ENCODE data around the gene TSPAN9.

DNA sequence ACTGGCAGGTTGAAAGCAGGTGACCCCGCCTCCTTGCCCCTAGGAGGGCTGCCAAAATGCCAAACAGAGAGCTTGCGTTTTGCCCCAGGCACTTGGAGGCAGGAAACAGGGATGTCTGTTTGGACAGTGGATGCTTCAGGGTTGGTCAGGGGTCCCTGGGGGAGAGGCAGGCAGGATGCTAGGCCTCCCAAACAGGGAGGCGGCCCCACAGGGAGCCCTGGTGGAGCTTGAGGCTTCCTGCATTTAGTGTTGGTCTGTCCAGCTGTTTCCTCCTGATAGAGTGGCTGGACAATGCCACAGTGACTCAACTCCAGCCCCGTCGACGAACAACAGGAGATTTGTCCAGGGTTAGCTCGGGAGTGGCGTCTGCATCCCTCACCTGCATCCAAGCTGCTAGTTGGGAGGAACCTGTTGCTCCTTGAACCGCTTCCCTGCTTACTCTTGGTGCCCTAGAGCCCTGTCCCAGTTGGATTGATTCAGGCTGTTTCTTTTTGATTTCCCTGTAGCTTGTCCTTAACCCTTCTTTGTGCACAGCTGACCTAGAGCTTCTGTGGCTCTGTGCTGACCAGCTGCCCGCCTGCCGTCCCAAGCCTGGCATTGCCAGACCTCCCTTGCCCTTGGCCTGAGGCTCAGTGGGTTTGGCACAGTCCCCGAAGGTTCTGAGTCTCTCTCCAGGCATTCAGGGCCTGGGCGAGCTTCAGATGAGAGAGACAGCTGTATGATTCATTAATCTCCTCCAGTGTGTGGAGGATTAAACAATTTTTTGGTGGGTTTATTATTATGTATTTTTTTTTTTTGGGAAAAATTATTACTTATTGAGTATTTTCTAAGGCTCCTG, 45.9 kb downstream of the TSPAN9 start:
- TF ChIP-seq POLR2A (IDR thresholded peaks at IDR 0.05), result no peak
- TF ChIP-seq, protein P1, sequence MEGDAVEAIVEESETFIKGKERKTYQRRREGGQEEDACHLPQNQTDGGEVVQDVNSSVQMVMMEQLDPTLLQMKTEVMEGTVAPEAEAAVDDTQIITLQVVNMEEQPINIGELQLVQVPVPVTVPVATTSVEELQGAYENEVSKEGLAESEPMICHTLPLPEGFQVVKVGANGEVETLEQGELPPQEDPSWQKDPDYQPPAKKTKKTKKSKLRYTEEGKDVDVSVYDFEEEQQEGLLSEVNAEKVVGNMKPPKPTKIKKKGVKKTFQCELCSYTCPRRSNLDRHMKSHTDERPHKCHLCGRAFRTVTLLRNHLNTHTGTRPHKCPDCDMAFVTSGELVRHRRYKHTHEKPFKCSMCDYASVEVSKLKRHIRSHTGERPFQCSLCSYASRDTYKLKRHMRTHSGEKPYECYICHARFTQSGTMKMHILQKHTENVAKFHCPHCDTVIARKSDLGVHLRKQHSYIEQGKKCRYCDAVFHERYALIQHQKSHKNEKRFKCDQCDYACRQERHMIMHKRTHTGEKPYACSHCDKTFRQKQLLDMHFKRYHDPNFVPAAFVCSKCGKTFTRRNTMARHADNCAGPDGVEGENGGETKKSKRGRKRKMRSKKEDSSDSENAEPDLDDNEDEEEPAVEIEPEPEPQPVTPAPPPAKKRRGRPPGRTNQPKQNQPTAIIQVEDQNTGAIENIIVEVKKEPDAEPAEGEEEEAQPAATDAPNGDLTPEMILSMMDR (IDR thresholded peaks at IDR 0.05), result no peak

Data from suprapubic skin (tissue), 3 donors.